ENCODE measurements around the gene PLEKHA8. TPM values are rescaled to one million over a fixed set of nuclear protein-coding genes. Genes with fewer than 3 reads are reported as not detected.

PLEKHA8 gene
- total RNA-seq, 1 donor from 2014 or later, result 43.5 TPM

DNA sequence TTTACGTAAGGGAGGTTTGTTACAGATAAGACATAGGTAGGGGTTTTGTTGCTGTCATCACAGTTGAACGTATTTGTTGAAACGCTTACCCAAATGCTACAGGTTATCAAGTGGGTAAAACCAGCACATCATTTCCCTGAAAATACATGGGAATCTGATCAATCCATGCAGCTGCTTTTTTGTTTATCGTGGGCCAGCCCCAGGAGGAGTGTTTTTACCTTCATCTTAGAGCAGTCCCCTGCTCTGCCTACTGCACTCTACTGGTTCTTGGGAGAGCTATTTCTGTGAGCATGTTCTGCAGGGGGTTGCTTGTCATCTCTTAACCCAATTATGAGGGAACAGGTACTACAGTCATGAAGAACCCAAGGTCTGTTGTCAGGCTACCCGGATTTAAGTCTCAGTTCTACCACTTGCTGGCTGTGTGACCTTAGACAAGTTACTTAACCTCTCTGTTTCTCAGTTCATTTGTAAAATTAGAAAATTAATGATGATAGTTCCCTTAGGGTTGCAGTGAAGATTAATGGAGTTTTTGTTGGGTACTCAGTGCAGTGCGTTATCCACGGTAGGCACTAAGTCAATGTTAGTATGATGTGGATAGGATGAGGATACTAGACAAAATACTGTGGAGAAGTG, 121.5 kb downstream of the PLEKHA8 start:
- Mint-ChIP-seq H3K9me3 (no peaks in the 10 kb centered on the region), H3K27me3 (ENCODE audit: low read depth) (no peaks in the 10 kb centered on the region), H3K36me3 (peaks cover 3% of the 10 kb centered on the region), H3K4me1 (peaks cover 11% of the 10 kb centered on the region), H3K4me3 (no peak overlapping the region), H3K27ac (no peak overlapping the region)
- DNase-seq (ENCODE audit: low spot score in 2 of 2, unreplicated experiment in 2 of 2), result no peak
- TF ChIP-seq CTCF (IDR thresholded peaks at IDR 0.05; ENCODE audit: unreplicated experiment), result no peak

DNA sequence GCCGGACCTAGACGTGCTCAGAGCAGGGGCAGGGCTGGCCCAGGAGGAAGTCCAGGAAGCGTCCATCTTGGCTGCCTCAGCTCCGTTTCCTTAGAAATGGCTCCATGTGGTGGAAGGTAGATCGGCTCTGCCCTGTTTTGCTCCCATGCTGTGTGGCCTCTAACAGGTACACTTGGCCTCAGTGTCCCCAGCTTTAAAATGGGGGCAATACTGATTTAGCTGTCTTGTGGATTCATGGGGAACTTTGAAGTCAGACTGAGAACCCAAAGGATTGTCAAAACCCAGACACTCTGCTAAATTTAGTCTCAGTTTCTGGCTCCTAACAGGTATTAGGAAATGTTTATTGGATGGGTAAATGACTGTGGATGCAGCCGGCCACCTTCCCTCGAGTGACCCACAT, 122.5 kb downstream of the PLEKHA8 start:
- H3K4me3 Mint-ChIP-seq, result no peak overlapping the region
- no peaks in the 10 kb centered on the region for H3K27me3 Mint-ChIP-seq (ENCODE audit: low read depth)
- DNase-seq (ENCODE audit: low spot score in 2 of 2, unreplicated experiment in 2 of 2), result no peak
- peaks cover 7% of the 10 kb centered on the region for H3K4me1 Mint-ChIP-seq
- peaks cover 8% of the 10 kb centered on the region for H3K36me3 Mint-ChIP-seq
- H3K9me3 Mint-ChIP-seq, result no peaks in the 10 kb centered on the region
- no peak overlapping the region for H3K27ac Mint-ChIP-seq
- TF ChIP-seq CTCF (IDR thresholded peaks at IDR 0.05; ENCODE audit: unreplicated experiment), result no peak

GRCh38 chr7:30154111-30154587, 125.9 kb downstream of the PLEKHA8 start:
- H3K36me3 Mint-ChIP-seq, result peaks cover 8% of the 10 kb centered on the region
- TF ChIP-seq CTCF (IDR thresholded peaks at IDR 0.05; ENCODE audit: unreplicated experiment), result no peak
- no peaks in the 10 kb centered on the region for H3K9me3 Mint-ChIP-seq
- no peak overlapping the region for H3K27ac Mint-ChIP-seq
- peaks cover 7% of the 10 kb centered on the region for H3K4me1 Mint-ChIP-seq
- no peaks in the 10 kb centered on the region for H3K27me3 Mint-ChIP-seq (ENCODE audit: low read depth)
- no peak for DNase-seq (ENCODE audit: low spot score in 2 of 2, unreplicated experiment in 2 of 2)
- H3K4me3 Mint-ChIP-seq, result no peak overlapping the region

DNA sequence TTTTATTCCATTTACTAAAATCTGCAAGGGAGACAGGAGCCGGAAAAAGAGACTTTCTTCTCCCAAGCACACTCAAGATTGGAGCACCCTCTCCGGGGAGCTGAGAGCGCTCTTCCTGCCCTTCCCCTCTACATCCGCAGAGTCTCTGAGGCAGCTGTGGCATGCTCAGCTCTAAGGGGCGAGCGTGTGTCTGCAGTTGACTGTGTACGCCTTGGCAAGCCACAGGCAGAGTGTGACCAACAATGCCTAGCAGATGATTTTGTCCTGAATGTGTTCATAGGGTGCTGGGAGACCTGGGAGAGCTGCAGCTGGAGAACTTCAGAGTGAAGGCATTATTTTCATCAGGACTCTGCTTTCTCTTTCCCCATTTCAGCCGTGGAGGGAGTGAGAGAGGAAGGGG, 127.3 kb downstream of the PLEKHA8 start:
- no peak overlapping the region for H3K4me3 Mint-ChIP-seq
- H3K9me3 Mint-ChIP-seq, result no peaks in the 10 kb centered on the region
- no peak for TF ChIP-seq CTCF (IDR thresholded peaks at IDR 0.05; ENCODE audit: unreplicated experiment)
- DNase-seq (ENCODE audit: low spot score in 2 of 2, unreplicated experiment in 2 of 2), result no peak
- H3K36me3 Mint-ChIP-seq, result peaks cover 4% of the 10 kb centered on the region
- H3K4me1 Mint-ChIP-seq, result peaks cover 7% of the 10 kb centered on the region
- H3K27me3 Mint-ChIP-seq (ENCODE audit: low read depth), result no peaks in the 10 kb centered on the region
- no peak overlapping the region for H3K27ac Mint-ChIP-seq

DNA sequence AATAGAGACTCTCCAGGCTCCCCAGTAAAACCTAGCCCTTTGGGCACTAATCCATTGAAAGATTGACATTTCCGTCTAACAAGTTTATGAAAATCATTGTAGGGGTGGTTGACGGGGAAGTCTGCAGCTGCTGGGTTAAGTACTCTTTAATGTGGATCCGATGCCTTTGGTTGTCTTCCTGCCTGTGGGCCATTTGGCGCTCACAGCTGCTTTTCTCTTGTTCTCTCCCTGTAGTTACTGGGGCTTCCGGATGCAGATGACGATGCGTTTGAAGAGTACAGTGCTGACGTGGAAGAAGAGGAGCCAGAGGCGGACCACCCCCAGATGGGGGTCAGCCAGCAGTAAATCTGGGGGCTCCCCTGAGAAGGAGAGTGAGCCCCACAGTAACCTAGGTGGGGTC, 129.0 kb downstream of the PLEKHA8 start:
- DNase-seq (ENCODE audit: low spot score in 2 of 2, unreplicated experiment in 2 of 2), result no peak
- no peak overlapping the region for H3K27ac Mint-ChIP-seq
- no peak for TF ChIP-seq CTCF (IDR thresholded peaks at IDR 0.05; ENCODE audit: unreplicated experiment)
- H3K4me1 Mint-ChIP-seq, result peaks cover 10% of the 10 kb centered on the region
- H3K4me3 Mint-ChIP-seq, result no peak overlapping the region
- no peaks in the 10 kb centered on the region for H3K9me3 Mint-ChIP-seq
- H3K27me3 Mint-ChIP-seq (ENCODE audit: low read depth), result no peaks in the 10 kb centered on the region
- peaks cover 4% of the 10 kb centered on the region for H3K36me3 Mint-ChIP-seq
